Measurements from ENCODE around the gene SERPINA10.

SERPINA10 gene

DNA sequence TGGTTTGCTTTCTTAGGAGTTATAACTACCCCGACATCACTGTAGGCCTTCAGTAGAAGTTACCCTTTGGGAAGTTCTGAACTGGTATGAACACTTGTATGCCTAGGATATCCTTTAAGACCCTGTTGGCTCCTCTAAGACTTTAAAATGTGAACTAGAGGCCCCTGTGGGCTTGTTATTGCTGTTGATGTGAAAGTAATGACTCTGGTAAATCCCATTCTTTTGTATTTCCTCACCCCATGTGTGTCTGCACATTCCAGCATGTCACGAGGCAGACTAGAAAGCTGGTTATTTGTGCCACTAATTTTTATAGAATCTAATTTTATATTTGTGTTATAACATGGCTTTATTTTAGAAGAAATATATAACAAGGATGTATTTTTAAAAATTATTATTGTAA lies 48.9 kb downstream of the SERPINA10 start:
- no peak for DNase-seq (ENCODE audit: extremely low spot score)
- TF ChIP-seq FOXA1 (IDR thresholded peaks at IDR 0.05), result no peak
- TF ChIP-seq FOXM1 (IDR thresholded peaks at IDR 0.05; ENCODE audit: borderline replicate concordance), result no peak
- no peak for TF ChIP-seq CTBP1 (IDR thresholded peaks at IDR 0.05; ENCODE audit: borderline replicate concordance)
- no peak for TF ChIP-seq L3MBTL2 (conservative IDR thresholded peaks at IDR 0.05)
- TF ChIP-seq TARDBP (IDR thresholded peaks at IDR 0.05), result no peak
- no peak for TF ChIP-seq ZNF384 (IDR thresholded peaks at IDR 0.05)
- no peak for TF ChIP-seq SP1 (IDR thresholded peaks at IDR 0.05)
- TF ChIP-seq SUZ12 (IDR thresholded peaks at IDR 0.05), result no peak
- TF ChIP-seq ELF4 (IDR thresholded peaks at IDR 0.05), result no peak
- TF ChIP-seq NFRKB (IDR thresholded peaks at IDR 0.05), result no peak
- TF ChIP-seq LEF1 (IDR thresholded peaks at IDR 0.05; ENCODE audit: borderline replicate concordance), result no peak
- no peak for TF ChIP-seq PKNOX1 (IDR thresholded peaks at IDR 0.05)
- TF ChIP-seq ARNT (IDR thresholded peaks at IDR 0.05), result no peak
- TF ChIP-seq HDGF (IDR thresholded peaks at IDR 0.05; ENCODE audit: borderline replicate concordance), result no peak
- no peak for TF ChIP-seq FOXK2 (IDR thresholded peaks at IDR 0.05)
- no peak for TF ChIP-seq BHLHE40 (IDR thresholded peaks at IDR 0.05; ENCODE audit: borderline replicate concordance)
- ChIA-PET POLR2A (no interaction called here), CTCF (no interaction called here)

GRCh38 chr14:94239406-94239805 lies 53.7 kb downstream of the SERPINA10 start:
- ChIA-PET POLR2A (no interaction called here), CTCF (no interaction called here)
- no peak for DNase-seq (ENCODE audit: extremely low spot score)
- TF ChIP-seq TARDBP (IDR thresholded peaks at IDR 0.05), result no peak
- no peak for TF ChIP-seq PKNOX1 (IDR thresholded peaks at IDR 0.05)
- TF ChIP-seq BHLHE40 (IDR thresholded peaks at IDR 0.05; ENCODE audit: borderline replicate concordance), result no peak
- TF ChIP-seq ARNT (IDR thresholded peaks at IDR 0.05), result no peak
- TF ChIP-seq L3MBTL2 (conservative IDR thresholded peaks at IDR 0.05), result no peak
- TF ChIP-seq FOXM1 (IDR thresholded peaks at IDR 0.05; ENCODE audit: borderline replicate concordance), result no peak
- TF ChIP-seq CTBP1 (IDR thresholded peaks at IDR 0.05; ENCODE audit: borderline replicate concordance), result no peak
- no peak for TF ChIP-seq FOXK2 (IDR thresholded peaks at IDR 0.05)
- no peak for TF ChIP-seq NFRKB (IDR thresholded peaks at IDR 0.05)
- TF ChIP-seq ZNF384 (IDR thresholded peaks at IDR 0.05), result no peak
- TF ChIP-seq FOXA1 (IDR thresholded peaks at IDR 0.05), result no peak
- no peak for TF ChIP-seq ELF4 (IDR thresholded peaks at IDR 0.05)
- TF ChIP-seq SP1 (IDR thresholded peaks at IDR 0.05), result no peak
- TF ChIP-seq LEF1 (IDR thresholded peaks at IDR 0.05; ENCODE audit: borderline replicate concordance), result no peak
- TF ChIP-seq HDGF (IDR thresholded peaks at IDR 0.05; ENCODE audit: borderline replicate concordance), result no peak
- no peak for TF ChIP-seq SUZ12 (IDR thresholded peaks at IDR 0.05)

- no peak for TF ChIP-seq SUZ12 (IDR thresholded peaks at IDR 0.05)
- no peak for TF ChIP-seq FOXK2 (IDR thresholded peaks at IDR 0.05)
- no peak for DNase-seq (ENCODE audit: extremely low spot score)
- ChIA-PET POLR2A (no interaction called here), CTCF (no interaction called here)
Observed at GRCh38 chr14:94237983-94238382, 55.1 kb downstream of the SERPINA10 start.

- ChIA-PET CTCF (no interaction called here), POLR2A (no interaction called here)
- TF ChIP-seq FOXK2 (IDR thresholded peaks at IDR 0.05) (no peak), PKNOX1 (IDR thresholded peaks at IDR 0.05) (no peak), LEF1 (IDR thresholded peaks at IDR 0.05; ENCODE audit: borderline replicate concordance) (no peak), NFRKB (IDR thresholded peaks at IDR 0.05) (no peak)
- DNase-seq (ENCODE audit: extremely low spot score), result no peak
Observed at GRCh38 chr14:94237046-94237445, 56.0 kb downstream of the SERPINA10 start.

Measured in HEK293T (cell line).